ENCODE results near the gene LTB4R2.

LTB4R2 gene

GRCh38 chr14:24298892-24299254, 11.1 kb upstream of the LTB4R2 start:
- peak overlapping the region; percentile 96 for H3K4me3 ChIP-seq (replicated peaks; ENCODE audit: low read depth, low read length)
- DNase-seq (ENCODE audit: low read depth): peak; percentile 39

GRCh38 chr14:24299255-24300191, 10.4 kb upstream of the LTB4R2 start, which contains the start of the genes DHRS1 and NOP9:
DHRS1 (minus strand) TSS chr14:24299780; CDS start chr14:24299106, 674 bp downstream.
NOP9 (plus strand) TSS chr14:24299850; CDS start chr14:24299955, 105 bp downstream.
- peak; percentile 91 for DNase-seq (ENCODE audit: low read depth)
- no peak for TF ChIP-seq CTCF (IDR thresholded peaks at IDR 0.05; ENCODE audit: low read length, missing control alignments)
- H3K4me3 ChIP-seq (replicated peaks; ENCODE audit: low read depth, low read length): peak within 1 kb of the TSS; percentile 96

More at GRCh38 chr14:24298892-24299254, 11.1 kb upstream of the LTB4R2 start:
- no peak for TF ChIP-seq CTCF (IDR thresholded peaks at IDR 0.05; ENCODE audit: low read length, missing control alignments)

GRCh38 chr14:24300326-24300980, 9.5 kb upstream of the LTB4R2 start:
- TF ChIP-seq CTCF (IDR thresholded peaks at IDR 0.05; ENCODE audit: low read length, missing control alignments): no peak
- no peak for DNase-seq (ENCODE audit: low read depth)
- H3K4me3 ChIP-seq (replicated peaks; ENCODE audit: low read depth, low read length): peak overlapping the region; percentile 96

- TF ChIP-seq CTCF (IDR thresholded peaks at IDR 0.05; ENCODE audit: low read length, missing control alignments): no peak
- H3K4me3 ChIP-seq (replicated peaks; ENCODE audit: low read depth, low read length): no peak overlapping the region
- DNase-seq (ENCODE audit: low read depth): no peak
Measured at GRCh38 chr14:24304019-24304387, 5.9 kb upstream of the LTB4R2 start.

GRCh38 chr14:24307156-24307574, 2.8 kb upstream of the LTB4R2 start:
- no peak for TF ChIP-seq CTCF (IDR thresholded peaks at IDR 0.05; ENCODE audit: low read length, missing control alignments)
- no peak overlapping the region for H3K4me3 ChIP-seq (replicated peaks; ENCODE audit: low read depth, low read length)
- DNase-seq (ENCODE audit: low read depth): no peak

- TF ChIP-seq CTCF (IDR thresholded peaks at IDR 0.05; ENCODE audit: low read length, missing control alignments): peak; percentile 98
- DNase-seq (ENCODE audit: low read depth): peak; percentile 66
- no peak within 1 kb of the TSS for H3K4me3 ChIP-seq (replicated peaks; ENCODE audit: low read depth, low read length)
Measured at GRCh38 chr14:24307575-24308341, 2.2 kb upstream of the LTB4R2 start, which contains the start of gene CIDEB. CIDEB (minus strand) TSS chr14:24307977; CDS start chr14:24307858, 119 bp downstream.
